DMS153 treated with DMSO at 0.1 percent for 48 hours (cell line): ENCODE data around the gene CYP26B1.

Source experiments
- DNase-seq: peaks from one replicate; lab custom pipeline; 2025; ENCODE audit not compliant: unreplicated experiment; lab: John Stamatoyannopoulos, UW

Gene CYP26B1

DNA sequence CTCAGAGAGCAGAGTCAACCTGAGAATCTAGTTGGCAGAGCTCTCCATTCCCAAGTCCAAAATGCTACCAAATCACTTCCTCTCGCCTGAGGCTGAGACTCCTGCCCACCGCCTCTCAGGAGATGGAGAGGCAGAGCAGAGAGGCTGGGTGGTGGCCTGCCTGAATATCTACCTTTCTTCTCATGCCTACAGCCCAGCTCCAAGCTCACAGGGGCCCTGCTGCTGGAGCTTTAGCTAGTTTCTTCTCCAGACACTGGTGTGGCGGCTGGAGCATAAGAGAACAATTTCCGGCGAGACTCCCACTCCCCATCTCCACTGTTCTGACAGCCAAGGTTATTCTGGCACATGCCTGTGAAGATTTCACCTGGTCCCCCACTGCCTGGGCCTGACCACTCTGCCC, 8.1 kb upstream of the CYP26B1 start:
- no peak for DNase-seq

DNA sequence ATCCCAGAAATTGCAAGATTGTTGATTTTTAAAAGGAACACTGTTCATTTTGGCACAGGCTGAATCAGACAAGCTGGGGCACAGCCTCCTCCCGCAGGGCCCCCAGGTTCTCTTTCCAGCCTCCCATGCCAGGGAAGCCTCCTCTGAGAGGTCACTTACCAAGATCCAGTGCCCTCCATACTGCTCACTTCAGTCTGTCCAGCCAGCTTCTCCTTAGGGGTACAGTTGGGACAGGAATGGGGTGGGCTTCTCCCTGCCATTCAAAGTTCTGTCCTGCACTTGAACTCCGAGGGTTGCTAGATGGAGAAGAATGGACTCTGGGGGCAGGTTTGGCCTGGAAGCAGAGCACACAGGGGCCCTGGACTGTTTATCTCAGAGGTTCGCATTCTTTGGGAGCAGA, 7.5 kb upstream of the CYP26B1 start:
- DNase-seq = no peak

DNA sequence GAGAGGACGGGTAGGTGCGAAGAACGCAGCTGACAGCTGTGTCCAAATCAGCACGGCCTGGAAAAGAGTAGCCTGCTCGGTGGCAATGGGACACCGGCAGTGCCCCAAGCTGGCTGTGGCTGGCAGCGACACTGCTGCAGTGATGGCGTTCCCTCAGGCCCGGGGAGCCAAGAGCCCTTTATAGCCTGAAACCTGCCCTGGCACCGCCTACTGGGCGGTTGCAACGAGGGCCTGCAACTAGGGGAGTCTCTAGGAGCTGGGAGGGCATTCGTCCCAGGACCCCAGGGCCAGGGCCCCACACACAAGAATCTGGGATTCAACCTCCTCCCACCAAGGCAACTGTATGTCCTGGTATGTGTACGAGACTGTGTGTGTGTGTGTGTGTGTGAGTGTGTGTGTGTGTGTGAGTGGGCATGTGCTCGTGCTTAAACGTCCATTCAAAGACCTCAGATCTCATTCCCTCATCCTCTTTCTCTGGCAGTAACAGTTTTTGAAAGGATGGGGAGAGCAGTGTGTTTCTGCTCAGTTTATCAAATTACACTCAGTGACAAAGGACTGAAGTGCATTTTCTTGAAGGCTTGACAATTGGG, 6.8 kb upstream of the CYP26B1 start:
- DNase-seq = no peak

DNA sequence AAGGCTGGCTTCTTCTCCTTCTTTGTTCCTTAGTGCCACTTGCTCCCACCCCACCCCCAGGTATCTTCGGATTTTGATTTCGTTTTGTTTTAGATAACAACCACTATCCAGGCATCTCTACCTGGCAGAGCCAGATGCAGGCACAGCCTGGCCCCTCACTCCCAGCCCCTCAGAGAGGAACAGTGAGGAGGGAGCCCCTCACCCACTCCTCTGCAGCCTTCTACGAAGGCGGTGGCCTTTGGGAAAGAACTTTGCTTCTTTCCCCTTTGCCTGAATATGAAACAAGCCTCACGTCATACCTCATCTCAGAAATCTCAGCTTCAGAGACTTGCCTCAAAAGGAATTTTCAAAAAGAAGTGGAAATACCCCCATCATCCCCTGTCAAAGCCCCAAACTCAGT, 6.3 kb upstream of the CYP26B1 start:
- no peak for DNase-seq

DNA sequence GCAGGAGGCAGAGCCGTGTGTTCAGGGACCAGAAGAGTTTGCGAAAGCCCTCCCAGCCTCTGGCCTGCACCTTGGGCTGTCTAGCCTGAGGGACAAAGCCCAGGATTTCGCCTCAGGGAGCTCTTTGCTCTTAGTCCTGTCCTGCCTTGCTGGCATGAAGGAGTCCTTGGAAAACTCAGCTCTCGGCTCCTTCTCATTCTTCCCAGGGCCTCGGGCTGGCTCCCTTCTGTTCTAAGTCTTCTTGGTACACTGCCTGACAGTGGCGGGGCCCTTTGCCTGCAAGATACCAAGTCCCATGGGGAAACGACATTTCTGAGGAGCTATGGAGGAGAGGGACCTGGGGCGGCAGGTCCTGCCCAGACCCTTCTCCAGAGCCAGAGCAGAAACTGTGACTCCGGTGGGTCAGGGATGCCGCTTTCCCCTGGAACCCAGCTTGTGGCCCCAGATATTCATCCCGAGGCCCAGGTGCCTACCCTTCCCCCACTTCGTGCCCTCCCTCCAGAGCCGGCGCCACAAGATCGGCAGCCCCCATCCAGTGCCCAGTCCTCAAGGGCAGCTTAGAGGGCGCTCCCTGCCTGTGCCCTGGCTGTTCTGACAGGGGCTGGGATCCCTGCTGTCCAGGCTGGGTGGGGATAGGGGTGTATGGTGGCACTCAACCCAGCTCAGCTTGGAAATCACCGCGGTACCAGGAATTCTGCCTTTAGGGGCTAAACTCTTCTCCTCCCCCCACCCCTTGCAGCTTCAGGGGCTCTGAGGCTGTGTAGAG, 5.5 kb upstream of the CYP26B1 start:
- DNase-seq = no peak

DNA sequence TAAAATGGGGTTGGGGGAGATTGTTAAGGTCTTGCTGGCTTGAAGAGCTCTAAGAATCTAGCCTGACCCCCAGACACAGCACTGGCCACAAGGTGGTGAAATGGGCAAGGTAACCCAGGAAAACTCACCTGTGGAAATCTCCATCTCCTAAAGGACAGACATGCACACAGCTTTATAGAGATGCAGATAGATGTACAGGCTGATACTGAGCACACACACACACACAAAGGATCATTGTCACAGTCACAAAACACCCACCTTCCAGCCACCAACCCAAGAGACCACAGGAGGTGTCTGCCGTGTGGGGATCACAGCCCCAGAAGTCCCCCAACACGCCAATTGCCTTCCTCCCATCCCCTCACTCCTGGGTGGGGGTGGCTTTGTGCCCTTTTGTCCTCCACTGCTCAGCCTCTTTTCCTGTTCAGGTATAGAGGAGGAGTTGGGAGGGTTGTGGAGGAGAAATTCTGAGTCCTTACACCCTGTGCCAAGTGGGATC, 3.2 kb upstream of the CYP26B1 start:
- DNase-seq = no peak

DNA sequence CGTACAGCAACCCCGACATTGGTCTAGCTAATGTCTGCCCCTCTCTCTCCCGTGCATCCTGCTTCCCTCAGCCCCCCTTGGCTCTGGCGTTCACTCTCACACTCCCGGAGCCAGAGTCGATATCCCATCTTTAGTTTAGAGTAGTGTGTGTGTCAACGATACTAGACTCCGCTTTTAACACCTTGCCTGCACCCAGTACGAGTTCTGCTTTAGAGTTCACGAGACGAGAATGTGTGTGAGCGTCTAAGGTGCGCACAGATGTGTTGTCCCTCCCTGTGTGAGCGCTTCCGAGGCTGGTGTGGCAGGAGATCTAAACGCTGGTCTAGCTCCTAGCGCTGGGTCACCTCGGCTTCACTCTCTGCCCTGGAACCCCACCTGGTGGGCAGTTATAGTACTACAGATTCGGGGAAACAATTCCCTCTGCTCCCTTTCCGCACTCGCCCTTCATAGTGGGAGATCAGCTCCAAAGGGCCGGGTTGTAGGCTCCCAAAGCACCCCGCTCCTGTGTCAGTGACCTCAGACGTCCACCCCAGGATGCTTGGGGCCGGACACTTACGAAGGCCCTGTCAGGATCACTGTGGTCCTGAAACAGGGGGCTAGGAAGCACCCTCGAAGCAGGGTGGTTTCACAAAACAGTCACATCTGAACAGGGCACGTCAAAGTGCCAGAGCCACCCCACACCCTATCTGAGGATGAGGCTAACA, 2.6 kb upstream of the CYP26B1 start:
- peak; percentile 86 for DNase-seq

DNA sequence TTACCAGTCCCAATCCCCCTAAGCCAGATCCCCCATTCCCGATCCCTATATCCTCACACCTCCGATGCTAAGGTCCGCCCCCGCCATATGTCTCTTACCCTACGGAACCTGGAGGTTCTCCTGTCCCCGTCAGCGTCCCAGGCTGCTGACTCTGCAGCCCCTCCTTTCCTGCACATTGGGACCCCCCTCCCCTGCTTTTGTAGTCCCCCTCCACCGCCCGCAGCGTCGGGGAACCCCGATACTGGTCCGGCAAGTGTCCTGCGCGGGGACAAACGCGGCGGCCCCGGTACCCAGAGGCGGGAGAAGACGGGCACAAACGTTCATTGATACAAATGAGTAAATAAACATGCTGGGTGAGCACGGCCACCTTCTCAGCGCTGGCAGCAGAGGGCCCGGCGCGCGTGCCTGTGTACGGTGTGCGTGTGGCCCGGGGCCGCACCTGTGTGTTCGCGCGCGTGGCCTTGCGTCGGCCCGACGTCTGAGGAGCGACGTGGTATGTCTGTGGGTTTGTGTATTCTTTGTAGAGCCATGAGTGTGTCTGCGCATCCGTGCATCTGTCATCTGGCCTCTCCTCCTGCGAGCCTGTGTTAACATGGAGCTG, 2.0 kb upstream of the CYP26B1 start:
- no peak for DNase-seq

DNA sequence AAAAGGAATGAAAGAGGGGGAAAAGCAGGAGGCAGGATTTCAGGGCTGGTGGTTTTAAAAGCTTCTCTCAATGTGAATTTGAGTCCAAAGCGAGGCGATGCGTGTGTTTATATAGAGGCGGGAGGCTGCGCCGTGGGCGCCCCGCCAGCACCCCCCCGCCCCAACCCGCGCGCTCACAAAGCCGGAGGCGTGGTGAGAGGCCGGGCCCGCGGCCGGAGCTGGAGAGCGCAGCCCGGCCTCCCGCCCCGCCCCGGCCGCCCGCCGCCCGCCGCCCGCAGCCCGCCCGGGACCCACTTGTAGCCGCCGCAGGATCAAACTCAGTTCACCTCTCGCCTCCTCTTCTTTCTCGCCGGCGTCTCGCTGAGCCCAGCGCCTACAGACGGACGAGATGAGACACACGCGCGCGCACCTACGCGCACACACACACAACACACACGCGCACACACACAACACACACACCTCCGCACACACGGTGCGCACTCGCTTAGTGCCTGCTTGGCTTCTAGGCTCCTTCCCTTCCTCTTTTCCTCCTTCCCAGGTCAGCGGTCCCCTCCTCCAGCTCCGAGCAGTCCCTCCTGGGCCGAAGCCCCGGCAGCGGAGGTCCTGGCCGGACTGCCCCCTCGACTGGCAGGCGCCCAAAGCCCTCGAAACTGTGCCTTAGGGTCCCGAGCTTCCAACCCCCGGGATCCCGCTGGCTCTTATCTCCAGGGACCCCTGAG, 1.3 kb upstream of the CYP26B1 start:
- DNase-seq = peak; percentile 24

DNA sequence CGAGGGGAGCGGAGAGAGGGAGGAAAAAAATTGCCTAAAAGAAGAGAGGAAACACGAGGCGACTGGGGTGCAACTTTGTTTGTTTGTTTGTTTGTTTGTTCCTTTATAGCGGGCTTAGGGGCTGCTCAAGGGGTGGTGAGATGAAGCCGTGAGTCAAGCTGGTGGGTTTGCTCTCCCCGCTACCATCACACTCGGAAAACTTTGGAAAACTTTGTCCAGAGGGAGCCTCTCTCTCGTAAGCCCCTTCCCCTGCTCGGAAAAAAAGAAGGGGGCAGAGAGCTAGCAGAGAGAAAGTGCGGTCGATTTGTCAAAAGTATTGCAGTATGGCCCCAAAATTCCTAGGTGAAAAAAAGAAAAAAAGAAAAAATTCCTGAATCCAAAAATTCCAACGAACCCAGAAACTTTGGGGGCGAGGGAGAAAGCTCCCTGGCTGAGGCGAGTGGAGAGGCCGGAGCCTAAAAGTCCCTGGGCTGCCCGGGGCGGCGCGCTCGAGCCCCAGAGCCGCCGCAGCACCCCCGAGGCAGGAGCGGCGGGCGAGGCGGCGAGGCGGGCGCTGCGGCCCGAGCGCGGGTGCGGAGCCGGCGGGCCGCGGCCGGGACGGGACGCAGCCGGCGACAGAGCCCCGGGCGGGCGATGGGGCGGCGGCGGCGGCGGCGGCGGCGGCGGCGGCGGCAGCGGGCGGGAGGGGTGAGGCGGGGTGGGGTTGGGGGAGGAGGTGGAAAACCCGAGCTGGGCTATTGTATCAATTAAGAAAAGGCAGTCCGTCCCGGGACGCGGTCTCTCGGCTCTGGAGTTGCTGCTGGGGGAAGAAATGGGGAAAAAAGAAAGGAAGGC, 558 bp upstream of the CYP26B1 start:
- no peak for DNase-seq

DNA sequence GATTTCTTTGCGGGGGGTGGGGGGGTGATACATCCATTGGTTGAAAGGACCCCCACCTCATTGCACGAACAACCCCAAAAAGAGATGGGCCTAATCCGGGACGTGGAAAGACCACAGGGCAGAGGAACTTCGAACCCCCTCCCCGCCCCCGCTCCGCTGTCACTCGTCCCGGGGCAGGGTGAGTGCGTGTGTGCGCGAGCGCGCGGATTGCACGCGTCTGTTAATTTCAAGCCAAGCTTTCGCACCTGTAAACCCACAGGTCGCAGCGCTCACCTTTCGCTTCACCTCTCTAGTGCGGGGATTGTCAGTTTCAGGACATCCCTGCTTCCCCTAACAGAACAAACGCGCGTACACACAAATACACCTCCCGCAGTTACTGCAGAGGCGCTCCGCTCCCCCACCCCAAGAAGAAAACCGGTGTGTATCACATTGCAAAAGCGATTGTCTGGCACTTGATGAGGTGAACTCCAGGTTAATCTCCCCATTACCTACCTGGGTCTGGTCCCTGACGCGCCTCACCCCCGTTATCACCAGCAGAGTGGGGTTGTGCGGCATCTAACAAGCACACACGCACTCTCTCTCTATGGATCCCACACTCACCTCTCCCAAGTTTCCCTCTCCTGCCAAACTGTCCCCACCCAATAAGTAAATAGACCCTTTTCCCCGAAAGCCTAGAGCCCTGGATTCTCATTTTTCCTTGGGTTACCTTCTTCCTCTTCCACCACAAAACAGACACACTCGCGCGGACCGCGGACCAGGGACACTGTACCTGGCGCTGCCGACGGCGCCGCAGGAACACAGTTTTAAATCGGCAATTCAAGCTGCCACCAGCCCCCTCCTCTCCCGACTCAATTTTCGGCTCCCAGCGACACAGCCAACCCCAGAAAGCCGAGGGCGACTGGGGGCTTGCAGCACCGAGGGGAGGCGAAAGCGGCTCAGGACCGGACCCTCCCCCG, 1.0 kb downstream of the CYP26B1 start:
- DNase-seq = no peak

DNA sequence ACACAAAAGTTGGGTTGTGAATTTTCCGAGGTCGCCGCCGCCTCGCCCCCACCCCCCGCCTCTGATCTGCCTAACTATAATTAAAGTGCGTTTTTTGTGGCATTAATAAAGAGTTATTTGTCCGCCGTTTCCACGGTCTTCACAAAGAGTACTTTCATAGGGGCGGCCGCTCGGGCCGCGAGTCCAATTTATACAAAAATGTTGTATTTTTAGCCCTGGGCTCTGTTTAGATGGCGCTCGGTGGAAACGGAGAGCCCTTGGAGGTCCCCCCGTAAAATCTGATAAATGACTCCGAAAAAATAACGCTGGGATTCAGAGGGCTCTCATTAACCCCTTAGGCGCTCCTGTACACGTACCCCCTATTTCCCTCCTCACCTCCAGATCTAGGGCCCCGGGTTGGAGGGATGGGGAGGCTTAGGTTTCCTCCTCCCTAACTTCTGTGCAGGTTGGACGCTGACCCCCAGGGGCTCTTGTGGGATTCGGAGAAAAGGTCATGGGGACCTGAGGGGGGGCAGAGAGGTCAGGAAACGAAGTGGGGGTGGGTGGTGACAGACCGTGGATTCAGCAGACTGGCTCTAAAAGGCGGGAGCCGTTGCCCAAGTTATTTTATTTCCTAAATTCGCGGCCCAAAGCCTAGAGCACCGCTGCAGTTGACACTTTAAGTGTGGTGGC, 1.9 kb downstream of the CYP26B1 start:
- no peak for DNase-seq

DNA sequence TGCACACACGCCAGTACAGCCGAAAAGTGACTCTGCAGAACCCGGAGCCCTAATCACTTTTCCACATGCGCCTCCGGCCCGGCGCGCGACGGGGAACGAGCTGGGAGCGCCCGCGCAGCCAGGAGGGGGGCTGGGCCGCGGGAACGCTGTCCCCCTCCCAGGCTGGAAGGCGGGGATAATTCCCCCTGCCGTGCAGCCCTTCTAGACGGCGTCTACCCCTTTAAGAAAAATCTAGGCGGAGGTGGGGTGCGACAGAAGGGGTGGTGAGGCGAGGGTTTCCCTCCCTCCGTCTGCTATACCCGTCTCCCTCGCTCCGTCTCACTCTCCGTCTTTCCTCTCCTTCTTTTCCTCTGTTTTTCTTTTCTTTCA, 2.4 kb downstream of the CYP26B1 start:
- peak; percentile 24 for DNase-seq

DNA sequence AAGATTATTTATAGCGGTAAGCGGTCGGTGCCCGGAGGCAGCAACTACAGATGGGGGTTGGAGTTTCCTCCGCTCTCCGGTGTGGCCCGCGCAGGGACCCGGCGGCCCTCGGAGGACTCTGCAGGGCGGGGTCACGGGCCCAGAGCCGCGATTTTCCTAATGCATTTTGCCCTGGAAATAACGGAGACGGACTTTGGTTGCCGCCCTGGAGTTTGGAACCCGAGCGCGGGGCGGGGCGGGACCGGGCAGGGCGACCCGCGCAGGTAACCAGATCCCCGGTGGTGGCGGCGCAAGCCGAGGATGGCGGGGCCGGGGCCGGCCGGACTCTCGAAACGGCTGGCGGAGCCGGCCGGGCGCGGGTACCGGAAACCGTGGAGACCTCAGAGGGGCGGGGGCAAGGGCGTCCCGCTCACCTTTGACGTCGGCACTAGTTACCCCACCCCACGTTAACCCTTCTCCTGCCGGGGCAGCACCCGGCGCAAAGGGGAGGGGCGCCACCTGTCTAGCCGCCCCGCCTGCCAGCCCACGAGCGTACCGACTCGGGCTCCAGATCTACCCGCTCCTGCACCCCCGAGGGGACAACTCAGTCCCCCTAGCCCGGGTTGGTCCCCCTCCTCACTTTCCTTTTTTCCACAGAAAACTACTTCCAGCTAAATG, 2.9 kb downstream of the CYP26B1 start:
- DNase-seq = peak; percentile 34

DNA sequence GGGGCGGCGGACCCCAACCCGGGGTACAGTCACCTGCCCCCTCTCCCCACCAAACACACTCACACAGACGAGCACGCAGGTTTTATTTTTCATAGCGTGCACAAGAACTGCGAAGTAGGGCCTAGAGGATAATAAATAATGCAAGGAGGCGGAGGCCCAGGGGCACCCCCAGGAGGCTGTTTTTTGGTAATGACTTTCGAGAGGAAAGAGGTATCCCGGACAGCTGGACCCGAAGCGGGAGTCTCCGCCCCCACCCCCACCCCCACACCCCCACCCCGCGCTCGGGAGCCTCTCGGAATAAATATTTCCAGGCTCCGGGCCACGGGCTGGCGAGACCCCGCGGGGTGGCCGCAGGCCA, 3.4 kb downstream of the CYP26B1 start:
- no peak for DNase-seq

DNA sequence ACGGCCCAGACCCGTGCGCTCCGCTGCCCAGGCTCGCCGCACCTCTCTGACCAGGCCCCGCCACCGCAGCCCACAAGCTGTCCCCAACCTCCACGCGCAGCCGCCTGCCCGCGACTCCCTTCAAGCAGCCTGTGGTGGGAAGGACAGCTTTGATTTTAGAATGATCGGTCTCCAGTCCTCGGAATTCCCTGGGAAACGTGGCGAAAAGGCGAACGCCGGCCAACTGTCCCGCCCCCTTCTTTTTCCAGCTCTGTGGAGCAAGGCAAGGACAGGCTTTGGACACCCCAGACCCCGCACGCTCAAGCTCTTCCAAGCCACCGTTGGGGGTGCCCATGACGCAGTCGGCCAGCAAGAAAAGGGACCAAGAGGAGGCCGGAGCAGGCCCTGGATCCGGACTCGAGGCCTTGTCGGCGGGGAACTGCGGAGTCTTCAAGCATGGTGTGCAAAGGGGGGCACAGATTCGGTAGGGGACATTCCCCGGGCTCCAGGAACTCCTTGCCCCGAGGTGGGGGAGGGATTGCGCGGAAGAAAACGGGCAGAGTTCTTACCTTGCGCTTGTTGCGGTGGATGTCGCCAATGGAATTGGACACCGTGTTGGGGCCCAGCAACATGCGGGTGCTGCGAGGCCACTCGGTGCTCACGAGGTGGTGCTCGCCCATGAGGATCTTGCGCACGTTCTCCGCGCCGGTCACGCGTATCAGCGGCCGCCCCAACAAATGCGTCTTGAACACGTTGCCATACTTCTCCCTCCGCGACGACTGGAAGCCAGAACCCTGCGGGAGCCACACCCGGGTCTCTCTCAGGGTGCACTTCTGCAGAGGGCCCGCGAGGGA, 4.0 kb downstream of the CYP26B1 start:
- DNase-seq = no peak
